Measurements from ENCODE around the gene ATG5. TPM values are rescaled to one million over a fixed set of nuclear protein-coding genes. Genes with fewer than 3 reads are reported as not detected.

Gene ATG5
- total and polyA plus RNA-seq, 2 experiments from 2014 or later: 35.4 to 42.8 TPM

DNA sequence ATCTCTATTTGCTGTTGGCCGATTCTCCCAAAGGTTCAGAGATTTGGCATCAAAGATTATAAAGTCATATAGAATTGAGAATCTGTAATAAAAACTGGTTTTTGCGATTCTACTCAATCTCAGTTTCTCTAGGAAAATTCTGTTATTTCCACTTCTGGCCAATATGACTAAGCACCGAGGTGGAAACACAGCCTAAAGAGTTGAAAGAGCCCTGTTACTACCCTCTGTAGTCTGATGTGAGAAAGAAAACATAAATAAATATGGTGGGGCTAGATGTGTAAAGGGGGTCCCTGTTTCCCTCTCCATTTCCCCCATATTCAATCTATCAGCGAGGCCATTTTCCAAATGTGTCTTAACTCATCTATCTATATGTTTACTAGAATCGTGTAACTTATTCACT lies 156.0 kb downstream of the ATG5 start:
- Histone ChIP-seq H3K9me3 (ENCODE audit: low read depth) (no peaks in the 10 kb centered on the region), H3K4me2 (no peak overlapping the region), H3K27me3 (no peaks in the 10 kb centered on the region), H3K36me3 (replicated peaks; ENCODE audit: insufficient read depth, low read depth) (no peaks in the 10 kb centered on the region), H4K20me1 (ENCODE audit: insufficient read depth, poor library complexity, severe bottlenecking) (no peaks in the 10 kb centered on the region), H3K4me3 (no peak overlapping the region), H2AFZ (no peak overlapping the region), H3K27ac (no peak overlapping the region), H3K9me2 (replicated peaks; ENCODE audit: insufficient read depth) (no peaks in the 10 kb centered on the region), H3K4me1 (ENCODE audit: insufficient read depth) (no peaks in the 10 kb centered on the region), H3K79me2 (no peaks in the 10 kb centered on the region)
- WGBS (ENCODE audit: low lambda C conversion rate, missing lambda C conversion rate): 96% methylated on average over 5 of the region's 5 CpGs
- no peak for DNase-seq (ENCODE audit: low spot score)
- TF ChIP-seq, protein P1, sequence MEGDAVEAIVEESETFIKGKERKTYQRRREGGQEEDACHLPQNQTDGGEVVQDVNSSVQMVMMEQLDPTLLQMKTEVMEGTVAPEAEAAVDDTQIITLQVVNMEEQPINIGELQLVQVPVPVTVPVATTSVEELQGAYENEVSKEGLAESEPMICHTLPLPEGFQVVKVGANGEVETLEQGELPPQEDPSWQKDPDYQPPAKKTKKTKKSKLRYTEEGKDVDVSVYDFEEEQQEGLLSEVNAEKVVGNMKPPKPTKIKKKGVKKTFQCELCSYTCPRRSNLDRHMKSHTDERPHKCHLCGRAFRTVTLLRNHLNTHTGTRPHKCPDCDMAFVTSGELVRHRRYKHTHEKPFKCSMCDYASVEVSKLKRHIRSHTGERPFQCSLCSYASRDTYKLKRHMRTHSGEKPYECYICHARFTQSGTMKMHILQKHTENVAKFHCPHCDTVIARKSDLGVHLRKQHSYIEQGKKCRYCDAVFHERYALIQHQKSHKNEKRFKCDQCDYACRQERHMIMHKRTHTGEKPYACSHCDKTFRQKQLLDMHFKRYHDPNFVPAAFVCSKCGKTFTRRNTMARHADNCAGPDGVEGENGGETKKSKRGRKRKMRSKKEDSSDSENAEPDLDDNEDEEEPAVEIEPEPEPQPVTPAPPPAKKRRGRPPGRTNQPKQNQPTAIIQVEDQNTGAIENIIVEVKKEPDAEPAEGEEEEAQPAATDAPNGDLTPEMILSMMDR (IDR thresholded peaks at IDR 0.05; ENCODE audit: poor library complexity): no peak
- TF ChIP-seq EZH2phosphoT487 (IDR thresholded peaks at IDR 0.05; ENCODE audit: low read depth, severe bottlenecking, unreplicated experiment) (no peak), EZH2 (IDR thresholded peaks at IDR 0.05; ENCODE audit: borderline replicate concordance) (no peak)

- no peak overlapping the region for H3K27ac ChIP-seq
These were observed 157.3 kb downstream of the ATG5 start for GRCh38 chr6:106168097-106168888.

GRCh38 chr6:106167096-106167814 lies 158.3 kb downstream of the ATG5 start:
- Histone ChIP-seq H3K36me3 (replicated peaks; ENCODE audit: insufficient read depth, low read depth) (no peaks in the 10 kb centered on the region), H3K9me2 (replicated peaks; ENCODE audit: insufficient read depth) (no peaks in the 10 kb centered on the region), H3K4me3 (no peak overlapping the region), H2AFZ (no peak overlapping the region), H4K20me1 (ENCODE audit: insufficient read depth, poor library complexity, severe bottlenecking) (no peaks in the 10 kb centered on the region), H3K79me2 (no peaks in the 10 kb centered on the region), H3K4me1 (ENCODE audit: insufficient read depth) (no peaks in the 10 kb centered on the region), H3K4me2 (no peak overlapping the region), H3K27me3 (no peaks in the 10 kb centered on the region), H3K27ac (no peak overlapping the region), H3K9me3 (ENCODE audit: low read depth) (no peaks in the 10 kb centered on the region)
- WGBS (ENCODE audit: low lambda C conversion rate, missing lambda C conversion rate): 76% methylated on average over 6 of the region's 6 CpGs
- TF ChIP-seq EZH2 (IDR thresholded peaks at IDR 0.05; ENCODE audit: borderline replicate concordance): no peak
- TF ChIP-seq, protein P1 (IDR thresholded peaks at IDR 0.05; ENCODE audit: poor library complexity): no peak
- TF ChIP-seq EZH2phosphoT487 (IDR thresholded peaks at IDR 0.05; ENCODE audit: low read depth, severe bottlenecking, unreplicated experiment): no peak
- no peak for DNase-seq (ENCODE audit: low spot score)

More at GRCh38 chr6:106168097-106168888, 157.3 kb downstream of the ATG5 start:
- Histone ChIP-seq H4K20me1 (ENCODE audit: insufficient read depth, poor library complexity, severe bottlenecking) (no peaks in the 10 kb centered on the region), H3K4me1 (ENCODE audit: insufficient read depth) (no peaks in the 10 kb centered on the region), H3K79me2 (no peaks in the 10 kb centered on the region), H3K27me3 (no peaks in the 10 kb centered on the region), H2AFZ (no peak overlapping the region), H3K36me3 (replicated peaks; ENCODE audit: insufficient read depth, low read depth) (no peaks in the 10 kb centered on the region), H3K9me2 (replicated peaks; ENCODE audit: insufficient read depth) (no peaks in the 10 kb centered on the region), H3K9me3 (ENCODE audit: low read depth) (no peaks in the 10 kb centered on the region), H3K4me2 (no peak overlapping the region), H3K4me3 (no peak overlapping the region)
- no peak for DNase-seq (ENCODE audit: low spot score)
- TF ChIP-seq EZH2 (IDR thresholded peaks at IDR 0.05; ENCODE audit: borderline replicate concordance) (no peak), EZH2phosphoT487 (IDR thresholded peaks at IDR 0.05; ENCODE audit: low read depth, severe bottlenecking, unreplicated experiment) (no peak)
- TF ChIP-seq, protein P1 (IDR thresholded peaks at IDR 0.05; ENCODE audit: poor library complexity): no peak
- 90% methylated on average over 15 of the region's 15 CpGs for WGBS (ENCODE audit: low lambda C conversion rate, missing lambda C conversion rate)
